Dedifferentiated amniotic fluid mesenchymal stem cell (primary cell): Measurements from ENCODE around the gene KLRK1.
A peak's percentile ranks its signal among the peaks of the same experiment; 100 is the strongest.
"Not testable (repeated sequence)": the region's sequence is repeated elsewhere in the genome, so short reads cannot be mapped to it uniquely, and the experiment has no call there.

Source experiments
- DNase-seq: peaks from one replicate; pipeline ENCODE4 v3.0.0-alpha.2; 2016; ENCODE audit errors: extremely low spot score

KLRK1 gene

DNA sequence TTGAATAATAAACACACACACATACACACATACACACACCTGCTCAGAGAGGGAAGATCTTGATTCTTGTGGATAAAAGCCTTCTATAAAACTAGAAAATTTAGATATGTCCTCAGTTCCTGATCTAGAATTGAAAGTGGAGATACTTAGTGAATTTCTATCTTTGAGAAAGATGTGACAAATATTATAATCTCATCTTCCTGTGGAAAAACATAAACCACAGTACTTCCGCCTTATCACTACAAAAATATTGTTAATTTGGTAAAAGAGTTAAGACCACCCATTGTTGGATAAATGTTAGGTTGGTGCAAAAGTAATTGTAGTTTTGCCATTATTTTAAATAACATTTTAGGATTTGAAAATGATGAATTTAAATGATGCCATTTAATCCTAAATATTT is at the start of gene KLRK1:
TSS of gene KLRK1 (minus strand) at position 138 of the 400 bp plus-strand sequence. CDS start 1,231 bp downstream, outside the sequence.
- DNase-seq: no peak

DNA sequence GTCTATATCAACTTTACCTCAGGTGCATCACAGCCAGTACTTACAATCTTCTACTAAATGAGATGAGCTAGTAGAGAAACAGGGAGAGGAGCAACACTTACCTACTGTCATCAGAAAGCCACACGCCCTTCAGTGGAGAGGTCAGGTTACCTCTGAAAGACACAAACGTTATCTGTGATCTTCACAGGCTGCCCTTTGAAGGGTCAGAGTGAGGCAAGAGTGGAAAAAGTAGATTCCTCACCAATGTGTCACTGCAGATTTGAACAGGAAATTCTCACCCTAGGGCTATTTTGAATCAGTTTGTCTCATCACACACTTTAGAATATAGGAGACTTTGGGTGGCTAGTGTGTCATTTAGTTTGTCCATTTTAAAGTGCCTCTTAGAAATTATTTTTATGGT is 47.8 kb upstream of the KLRK1 start:
- not testable (repeated sequence) for DNase-seq

DNA sequence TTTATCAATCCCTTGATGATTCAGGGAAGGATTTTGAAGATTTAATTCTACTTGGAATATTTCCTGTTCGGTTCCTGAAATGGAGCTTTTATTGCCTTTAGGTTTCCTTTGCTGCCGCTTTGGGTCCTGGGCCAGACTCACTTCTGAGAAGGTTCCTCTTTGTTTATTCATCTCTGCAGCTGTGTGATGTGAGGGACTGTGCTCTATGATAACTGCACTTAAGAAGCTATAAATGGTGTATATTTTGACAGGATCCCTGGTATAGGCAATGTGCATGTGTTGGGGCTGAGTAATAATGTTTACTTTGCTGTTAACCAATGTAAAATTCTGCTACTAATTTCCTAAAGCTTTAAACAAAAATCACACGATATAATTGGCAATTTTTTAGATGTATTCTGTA is 46.0 kb upstream of the KLRK1 start, which contains the start of gene KLRC2:
TSS of gene KLRC2 (minus strand) at position 195 of the 400 bp plus-strand sequence. CDS start at position 171, 24 bp downstream.
- DNase-seq: not testable (repeated sequence)

DNA sequence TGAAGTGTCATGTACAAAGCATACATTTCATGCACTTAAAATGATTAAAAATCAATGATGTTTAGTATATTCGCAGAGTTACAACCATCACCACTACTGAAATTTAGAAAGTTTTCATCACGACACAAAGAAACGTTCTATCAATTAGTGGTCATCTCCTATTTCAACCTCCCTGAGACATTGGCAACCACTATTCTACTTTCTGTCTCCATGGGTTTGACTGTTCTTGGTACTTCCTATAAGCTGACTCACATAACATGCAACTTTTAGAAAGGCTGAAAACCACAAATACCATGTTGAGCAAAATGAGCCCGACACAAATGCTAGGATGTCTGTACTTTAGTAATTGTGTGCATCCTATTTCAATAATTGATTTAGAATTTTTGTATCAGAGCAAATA is 40.8 kb upstream of the KLRK1 start:
- not testable (repeated sequence) for DNase-seq

DNA sequence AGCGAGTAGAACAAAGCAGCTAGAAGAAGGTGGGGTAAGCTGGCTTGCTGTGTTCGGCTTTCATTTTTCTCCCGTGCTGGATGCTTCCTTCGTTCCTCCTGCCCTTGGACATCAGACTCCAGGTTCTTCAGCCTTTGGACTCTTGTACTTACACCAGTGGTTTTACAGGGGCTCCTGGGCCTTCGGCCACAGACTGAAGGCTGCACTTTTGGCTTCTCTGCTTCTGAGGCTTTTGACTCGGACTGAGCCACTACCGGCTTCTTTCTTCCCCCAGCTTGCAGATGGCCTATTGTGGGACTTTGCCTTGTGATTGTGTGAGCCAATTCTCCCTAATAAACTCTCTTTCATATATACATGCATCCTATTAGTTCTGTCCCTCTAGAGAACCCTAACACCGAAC is 36.1 kb upstream of the KLRK1 start:
- DNase-seq: not testable (repeated sequence)

DNA sequence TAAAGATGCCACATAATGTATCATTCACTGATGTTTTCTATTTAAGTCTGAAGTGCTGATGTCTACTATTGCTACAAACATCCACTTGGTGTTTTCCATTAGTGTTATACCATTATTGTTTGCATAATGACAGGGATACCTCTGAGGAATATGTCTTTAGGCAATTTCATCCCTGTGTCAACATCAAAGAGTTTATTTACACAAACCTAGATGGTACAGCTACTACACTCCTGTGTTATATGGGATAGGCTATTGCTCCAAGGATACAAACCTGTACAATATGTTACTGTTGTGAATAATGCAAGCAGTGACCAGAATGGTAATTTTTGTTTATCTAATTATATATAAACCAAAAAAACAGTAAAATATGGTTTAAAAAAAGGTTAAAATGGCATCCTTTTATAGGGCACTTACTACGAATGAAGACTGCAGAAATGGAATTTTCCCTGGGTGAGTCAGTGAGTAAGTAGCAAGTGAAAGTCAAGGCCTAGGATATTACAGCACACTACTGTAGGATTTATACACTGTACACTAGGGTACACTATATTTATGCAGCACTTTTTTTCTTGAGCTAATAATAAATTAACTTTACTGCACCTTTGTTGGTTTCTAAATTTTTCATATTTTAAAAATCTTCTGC is 34.5 kb upstream of the KLRK1 start:
- not testable (repeated sequence) for DNase-seq

DNA sequence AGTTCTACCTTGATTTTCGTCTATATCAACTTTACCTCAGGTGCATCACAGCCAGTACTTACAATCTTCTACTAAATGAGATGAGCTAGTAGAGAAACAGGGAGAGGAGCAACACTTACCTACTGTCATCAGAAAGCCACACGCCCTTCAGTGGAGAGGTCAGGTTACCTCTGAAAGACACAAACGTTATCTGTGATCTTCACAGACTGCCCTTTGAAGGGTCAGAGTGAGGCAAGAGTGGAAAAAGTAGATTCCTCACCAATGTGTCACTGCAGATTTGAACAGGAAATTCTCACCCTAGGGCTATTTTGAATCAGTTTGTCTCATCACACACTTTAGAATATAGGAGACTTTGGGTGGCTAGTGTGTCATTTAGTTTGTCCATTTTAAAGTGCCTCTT is 32.3 kb upstream of the KLRK1 start:
- DNase-seq: not testable (repeated sequence)

DNA sequence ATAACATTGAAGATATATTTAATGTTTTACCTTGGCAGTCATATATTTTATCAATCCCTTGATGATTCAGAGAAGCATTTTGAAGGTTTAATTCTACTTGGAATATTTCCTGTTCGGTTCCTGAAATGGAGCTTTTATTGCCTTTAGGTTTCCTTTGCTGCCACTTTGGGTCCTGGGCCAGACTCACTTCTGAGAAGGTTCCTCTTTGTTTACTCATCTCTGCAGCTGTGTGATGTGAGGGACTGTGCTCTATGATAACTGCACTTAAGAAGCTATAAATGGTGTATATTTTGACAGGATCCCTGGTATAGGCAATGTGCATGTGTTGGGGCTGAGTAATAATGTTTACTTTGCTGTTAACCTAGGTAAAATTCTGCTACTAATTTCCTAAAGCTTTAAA is 30.5 kb upstream of the KLRK1 start, which contains the start of gene KLRC3:
TSS of gene KLRC3 (minus strand) at position 262 of the 400 bp plus-strand sequence. CDS start at position 217, 45 bp downstream.
- DNase-seq: not testable (repeated sequence)

DNA sequence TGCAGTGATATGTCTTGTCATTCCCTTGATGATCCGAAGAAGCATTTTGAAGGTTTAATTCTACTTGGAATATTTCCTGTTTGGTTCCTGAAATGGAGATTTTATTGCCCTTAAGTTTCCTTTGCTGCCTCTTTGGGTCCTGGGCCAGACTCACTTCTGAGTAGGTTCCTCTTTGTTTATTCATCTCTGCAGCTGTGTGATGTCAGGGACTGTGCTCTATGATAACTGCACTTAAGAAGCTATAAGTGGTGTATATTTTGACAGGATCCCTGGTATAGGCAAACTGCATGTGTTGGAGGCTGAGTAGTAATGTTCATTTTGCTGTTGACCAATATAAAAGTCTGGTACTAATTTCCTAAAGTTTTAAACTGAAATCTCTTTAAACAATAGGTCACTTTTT is 19.6 kb upstream of the KLRK1 start, which contains the start of gene KLRC4:
TSS of gene KLRC4 (minus strand) at position 366 of the 400 bp plus-strand sequence. CDS start at position 184, 182 bp downstream.
- no peak for DNase-seq

DNA sequence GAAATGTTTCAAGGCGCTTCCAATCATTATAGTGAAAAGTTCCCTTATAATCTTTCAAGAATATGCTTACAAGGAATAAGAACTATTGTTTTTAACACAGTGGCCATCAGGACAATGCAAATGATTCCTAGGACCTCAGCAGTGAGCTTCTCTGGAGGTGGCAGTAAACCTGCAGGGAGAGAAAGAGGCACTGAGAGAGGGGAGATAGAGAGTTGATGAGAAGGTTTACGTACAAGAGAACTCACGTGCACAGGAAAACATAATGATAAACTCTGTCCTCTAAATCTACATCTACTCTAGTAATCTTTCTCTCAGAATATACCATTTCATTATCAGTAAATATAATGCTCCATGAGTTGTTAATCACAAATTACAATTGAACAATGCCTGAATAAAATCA is 19.0 kb upstream of the KLRK1 start:
- DNase-seq: no peak

DNA sequence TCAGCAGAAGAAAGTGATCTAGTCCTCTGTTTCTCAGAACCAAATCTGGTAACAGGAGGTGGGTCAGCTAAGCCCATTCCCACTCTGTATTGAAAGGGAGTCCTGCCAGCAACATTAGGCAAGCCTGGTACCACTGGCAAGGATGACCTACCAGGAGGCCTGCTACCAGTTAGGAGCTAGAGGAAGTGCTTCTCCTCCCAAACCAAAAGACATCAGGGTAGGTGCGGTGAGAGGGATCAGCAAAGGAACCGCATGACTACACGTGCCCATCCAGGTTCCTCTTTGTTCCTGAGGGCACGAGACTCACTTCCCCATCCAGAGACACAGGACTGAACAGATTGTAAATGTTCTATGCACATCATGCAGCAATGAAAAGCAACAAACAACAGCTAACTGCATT is 16.9 kb upstream of the KLRK1 start:
- no peak for DNase-seq

DNA sequence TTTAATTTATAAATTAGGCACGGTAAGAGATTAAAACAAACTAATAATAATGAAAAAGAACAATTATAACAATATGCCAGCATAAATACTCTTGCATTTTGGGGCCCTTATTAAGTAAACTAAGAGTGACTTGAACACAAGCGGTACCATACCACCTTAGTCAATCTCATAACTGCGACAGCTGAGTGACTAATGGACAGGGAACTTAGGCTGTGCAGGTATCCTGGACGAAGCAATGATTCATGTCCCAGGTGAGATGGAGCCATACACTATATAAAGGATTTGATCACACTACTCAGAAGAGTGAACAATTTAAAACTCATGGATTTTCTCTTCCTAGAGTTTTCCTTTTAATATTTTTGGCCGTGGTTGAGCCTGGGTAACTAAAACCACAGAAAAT is 15.5 kb upstream of the KLRK1 start:
- DNase-seq: no peak

DNA sequence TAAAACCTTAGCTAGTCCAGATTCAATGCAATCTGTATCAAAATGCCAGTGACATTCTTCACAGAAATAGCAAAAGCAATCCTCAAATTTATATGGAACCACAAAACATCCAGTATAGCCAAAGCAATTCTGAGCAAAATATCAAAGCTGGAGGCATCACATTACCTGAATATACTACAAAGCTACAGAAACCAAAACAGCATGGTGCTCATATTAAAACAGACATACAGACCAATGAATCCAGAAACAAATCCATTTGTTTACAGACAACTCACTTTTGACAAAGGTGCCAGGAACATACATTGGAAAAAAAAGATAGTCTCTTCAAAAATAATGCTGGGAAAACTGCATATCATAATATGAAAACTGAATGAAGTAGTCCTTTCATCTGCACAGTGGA is 15.0 kb upstream of the KLRK1 start:
- no peak for DNase-seq

DNA sequence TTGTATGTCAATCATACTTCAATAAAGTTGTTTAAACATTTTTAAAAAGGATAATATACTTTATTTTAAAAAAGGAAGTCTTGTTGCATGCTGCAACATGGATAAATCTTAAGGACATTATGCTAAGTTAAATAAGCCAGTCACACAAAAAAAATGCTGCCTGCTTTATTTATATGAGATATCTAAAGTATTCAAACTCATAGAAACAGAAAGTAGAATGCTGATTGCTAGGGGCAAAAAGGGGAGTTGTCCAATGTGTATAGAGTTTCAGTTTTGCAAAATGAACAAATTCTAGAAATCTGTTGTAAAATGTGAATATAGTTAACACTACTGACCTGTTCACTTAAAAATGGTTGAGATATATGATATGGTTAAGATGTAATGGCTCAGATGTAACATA is 11.0 kb upstream of the KLRK1 start:
- DNase-seq: peak; percentile 30

DNA sequence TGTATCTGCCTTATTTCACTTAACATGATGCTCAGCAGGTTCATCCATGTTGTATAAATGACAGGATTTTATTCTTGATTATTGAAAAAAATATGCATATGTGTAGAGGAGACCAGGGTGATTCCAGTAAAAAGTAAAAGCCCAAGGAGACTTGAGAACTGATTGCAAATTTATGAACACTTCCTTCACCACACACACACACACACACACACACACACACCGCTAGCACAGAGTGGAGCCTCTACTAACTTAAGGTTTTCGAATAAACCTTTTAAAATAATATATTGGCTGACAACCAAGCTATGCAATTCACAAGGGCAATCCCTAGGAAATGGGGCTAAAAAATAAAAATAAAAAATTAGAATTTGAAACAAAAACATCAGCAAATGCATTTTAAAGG is 8.3 kb upstream of the KLRK1 start:
- DNase-seq: no peak

DNA sequence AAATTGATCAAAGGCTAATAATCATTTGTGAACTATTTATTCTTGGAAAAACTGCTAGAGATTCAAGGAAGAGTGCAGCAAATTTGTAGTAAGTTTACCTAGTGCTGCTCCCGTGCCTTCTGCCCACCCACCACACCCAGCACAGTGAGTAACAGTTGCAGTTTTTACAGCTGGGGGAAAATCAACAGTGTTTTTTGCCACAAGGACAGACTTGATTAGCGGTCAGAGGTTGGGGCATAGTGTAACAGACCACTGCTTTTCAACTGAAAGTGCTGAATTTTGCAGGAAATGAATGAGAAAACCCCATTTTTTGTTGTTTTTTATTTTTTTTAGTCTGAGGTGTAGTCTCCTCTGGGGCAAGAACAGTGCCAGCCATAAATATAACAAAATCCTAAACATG is 7.5 kb upstream of the KLRK1 start:
- DNase-seq: no peak

DNA sequence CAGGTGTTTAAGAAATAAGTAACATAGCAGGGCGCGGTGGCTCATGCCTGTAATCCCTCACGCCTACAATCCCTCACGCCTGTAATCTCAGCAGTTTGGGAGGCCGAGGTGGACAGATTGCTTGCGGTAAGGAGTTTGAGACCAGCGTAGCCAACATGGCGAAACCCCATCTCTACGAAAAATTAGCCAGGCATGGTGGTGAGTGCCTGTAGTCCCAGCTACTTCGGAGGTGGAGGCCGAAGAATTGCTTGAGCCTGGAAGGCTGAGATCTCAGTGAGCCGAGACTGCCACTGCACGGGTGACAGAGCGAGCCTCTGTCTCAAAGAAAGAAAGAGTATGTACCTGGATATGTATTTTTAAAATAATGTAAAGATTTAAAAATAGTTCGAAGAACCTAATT is 6.3 kb upstream of the KLRK1 start:
- not testable (repeated sequence) for DNase-seq

DNA sequence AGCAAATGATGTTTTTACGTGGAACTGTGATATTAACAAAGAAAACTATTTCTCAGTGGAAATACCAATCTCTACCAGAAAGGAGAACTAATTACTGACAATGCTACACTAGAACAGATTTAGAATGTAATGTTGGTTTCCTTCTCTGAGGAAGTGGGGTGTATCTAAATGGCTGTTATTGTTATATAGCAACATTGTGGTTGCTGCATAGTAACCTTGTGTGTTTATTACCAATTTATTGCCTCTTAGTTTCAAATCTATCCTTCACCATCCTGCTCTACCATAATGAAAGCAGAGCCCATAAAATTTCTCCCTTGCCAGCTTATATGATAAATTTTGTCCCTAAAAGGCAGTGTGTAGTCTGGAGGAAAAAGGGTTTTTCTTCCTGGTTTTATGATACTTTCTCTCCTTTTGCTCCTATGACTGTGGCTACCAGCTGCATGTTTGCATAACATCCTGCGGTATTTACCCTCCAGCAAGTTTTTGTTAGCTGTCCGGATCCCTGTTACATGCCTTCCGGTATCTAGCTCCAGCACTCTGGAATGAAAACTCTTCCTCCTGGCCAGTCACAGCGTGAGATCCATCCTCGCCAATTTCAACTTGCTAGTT is 5.7 kb upstream of the KLRK1 start:
- peak; percentile 89 for DNase-seq

DNA sequence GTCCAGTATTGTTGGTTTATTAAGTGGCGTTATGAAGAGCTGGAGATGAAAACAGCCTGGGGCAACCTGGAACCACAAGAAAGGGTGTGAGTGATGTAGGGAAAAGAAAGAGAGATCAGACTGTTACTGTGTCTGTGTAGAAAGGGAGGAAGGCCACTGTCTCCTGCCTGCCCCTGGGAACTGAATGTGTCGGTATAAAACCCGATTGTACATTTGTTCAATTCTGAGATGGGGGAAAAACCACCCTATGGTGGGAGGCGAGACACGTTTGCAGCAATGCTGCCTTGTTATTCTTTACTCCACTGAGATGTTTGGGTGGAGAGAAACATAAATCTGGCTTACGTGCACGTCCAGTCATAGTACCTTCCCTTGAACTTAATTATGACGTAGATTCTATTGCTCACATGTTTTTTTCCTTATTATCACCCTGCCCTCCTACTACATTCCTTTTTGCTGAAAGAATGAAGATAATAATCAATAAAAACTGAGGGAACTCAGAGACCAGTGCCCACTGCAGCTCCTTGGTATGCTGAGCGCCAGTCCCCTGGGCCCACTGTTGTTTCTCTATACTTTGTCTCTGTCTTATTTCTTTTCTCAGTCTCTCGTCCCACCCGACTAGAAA is 4.8 kb upstream of the KLRK1 start:
- not testable (repeated sequence) for DNase-seq

DNA sequence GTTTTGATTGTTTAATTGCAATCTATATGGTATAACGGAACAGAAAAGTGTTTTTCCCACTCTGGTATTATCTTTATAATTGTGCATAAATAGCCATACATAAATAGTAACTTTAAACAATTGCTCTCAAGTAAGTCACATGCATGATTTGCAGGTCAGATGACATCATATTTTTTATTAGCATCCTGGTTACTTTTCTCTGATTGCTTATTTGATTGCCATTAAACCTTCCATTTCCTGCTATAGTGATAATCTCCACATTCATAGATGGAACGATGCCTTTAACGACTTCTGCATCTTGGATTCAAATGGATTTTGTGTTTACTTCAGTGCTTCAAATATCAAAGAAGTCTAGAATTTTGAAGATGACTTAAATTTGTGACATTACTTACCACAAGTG is 3.5 kb upstream of the KLRK1 start:
- no peak for DNase-seq

DNA sequence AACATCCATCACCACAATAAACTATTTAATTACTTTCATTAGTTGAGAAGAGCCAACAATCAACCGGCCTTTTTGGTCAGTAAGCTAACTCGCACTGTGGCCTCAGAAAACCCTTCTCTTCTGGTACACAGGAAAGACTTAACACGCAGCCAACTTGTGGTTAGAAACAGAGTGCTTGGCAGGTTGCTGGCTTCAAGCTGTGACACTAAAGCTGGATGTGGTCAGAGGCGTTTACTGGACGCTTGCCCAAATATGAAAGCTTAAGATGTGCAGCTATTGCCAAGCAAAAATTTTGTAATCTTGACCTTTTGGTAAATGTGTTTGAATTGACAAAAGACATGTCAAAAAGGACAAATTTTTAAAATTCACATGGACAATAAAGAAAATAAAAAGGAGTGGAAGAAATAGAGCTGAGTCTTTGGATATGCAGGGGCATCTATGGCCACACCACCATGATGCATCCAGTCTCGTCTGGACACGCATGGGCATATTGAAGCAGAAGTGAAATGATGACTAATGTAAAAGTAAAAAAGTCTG is 2.6 kb upstream of the KLRK1 start:
- DNase-seq: peak; percentile 75

DNA sequence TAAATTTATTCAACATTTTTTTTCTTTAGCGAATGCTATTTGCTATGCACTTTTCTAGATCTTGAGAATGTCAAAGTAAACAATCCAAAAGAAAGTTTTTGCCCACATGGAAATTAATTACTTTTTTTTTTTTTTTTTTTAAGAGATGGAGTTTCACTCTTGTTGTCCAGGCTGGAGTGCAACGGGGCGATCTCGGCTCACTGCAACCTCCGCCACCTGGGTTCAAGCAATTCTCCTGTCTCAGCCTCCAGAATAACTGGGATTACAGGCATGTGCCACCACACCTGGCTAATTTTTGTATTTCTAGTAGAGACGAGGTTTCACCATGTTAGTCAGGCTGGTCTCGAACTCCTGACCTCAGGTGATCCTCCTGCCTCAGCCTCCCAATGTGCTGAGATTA is 1.1 kb upstream of the KLRK1 start:
- not testable (repeated sequence) for DNase-seq
